Muscle of back (tissue), 11 donors: Measurements from ENCODE around the gene MPRIP. TPM values are rescaled to one million over a fixed set of nuclear protein-coding genes. Genes with fewer than 3 reads are reported as not detected.

ENCODE experiments used
- DNase-seq, 3 donors: peaks; one replicate each; pipeline versions ENCODE4 v3.0.0 to v3.0.0-alpha.2; 2013
- polyA plus RNA-seq, 10 donors: library from polyadenylated mRNA; unstranded; fragments of 120-200 nt; gene quantifications; one replicate each; pipeline ENCODE4 v1.2.1, GENCODE V29; 2013; ENCODE audit not compliant: insufficient read length in 10 of 10

MPRIP gene
- polyA plus RNA-seq, 10 donors = 155 to 217 (median 183) TPM

- DNase-seq = no peak
Measured at GRCh38 chr17:17064322-17064721, 22.1 kb downstream of the MPRIP start.

DNA sequence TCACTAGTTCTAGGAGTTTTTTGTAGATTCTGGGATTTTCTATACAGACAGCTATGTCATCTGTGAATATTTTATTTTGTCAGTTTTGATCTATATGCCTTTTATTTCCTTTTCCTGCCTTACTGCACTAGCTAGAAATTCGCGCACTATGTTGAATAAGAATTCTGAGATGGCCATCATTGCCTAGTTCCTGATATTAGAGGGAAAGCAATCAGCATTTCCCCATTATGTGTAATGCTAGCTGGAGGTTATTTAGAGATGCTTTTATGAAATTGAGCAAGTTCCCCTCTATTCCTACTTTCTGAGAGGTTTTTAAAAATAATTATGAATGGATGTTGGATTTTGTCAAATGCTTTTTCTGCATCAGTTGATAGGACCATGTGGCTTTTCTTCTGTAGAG, 23.8 kb downstream of the MPRIP start:
- no peak for DNase-seq

- DNase-seq = peak in 1 of 3 donors; percentile 58
Measured at GRCh38 chr17:17067257-17067656, 25.0 kb downstream of the MPRIP start.

DNA sequence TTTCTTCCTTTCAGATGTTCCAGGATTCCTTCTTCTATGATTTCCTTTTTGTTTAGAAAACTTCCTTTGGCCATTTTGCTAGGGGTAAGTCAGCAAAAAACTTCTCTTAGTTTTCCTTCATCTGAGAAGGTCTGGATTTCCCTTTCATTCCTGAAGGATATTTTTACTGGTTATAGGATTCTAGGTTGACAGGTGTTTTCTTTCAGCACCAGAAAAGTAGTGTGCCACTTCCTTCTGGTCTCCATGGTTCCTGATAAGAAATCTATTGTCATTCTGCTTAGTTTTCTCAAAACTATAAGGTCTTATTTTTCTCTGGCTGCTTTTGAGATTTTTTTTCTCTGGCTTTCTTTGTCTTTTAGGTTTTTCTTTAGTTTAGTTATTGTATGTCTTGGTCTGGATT, 27.6 kb downstream of the MPRIP start:
- no peak for DNase-seq

DNA sequence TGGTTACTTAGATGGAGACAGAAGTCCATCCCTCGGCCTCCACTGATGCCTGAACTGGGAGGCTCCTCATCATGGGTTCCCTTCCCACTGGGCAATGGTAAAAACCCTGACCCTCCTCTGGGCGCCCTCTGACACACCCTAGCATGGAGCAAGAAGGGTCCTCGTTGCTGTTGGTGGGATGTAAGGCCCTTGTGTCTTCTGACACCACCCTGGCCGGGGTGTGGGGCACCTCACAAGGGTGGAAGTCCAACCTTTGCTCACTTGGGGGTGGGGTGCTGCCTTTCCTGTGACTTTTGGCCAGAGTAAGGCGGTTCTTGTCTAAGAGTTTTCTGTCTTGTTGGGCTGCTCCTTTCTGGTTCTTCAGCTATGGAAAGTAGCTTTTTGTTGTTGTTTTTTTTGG, 28.7 kb downstream of the MPRIP start:
- DNase-seq = no peak

GRCh38 chr17:17071531-17072360, 29.5 kb downstream of the MPRIP start:
- DNase-seq = no peak

- no peak for DNase-seq
Measured at GRCh38 chr17:17072546-17072945, 30.3 kb downstream of the MPRIP start.

DNA sequence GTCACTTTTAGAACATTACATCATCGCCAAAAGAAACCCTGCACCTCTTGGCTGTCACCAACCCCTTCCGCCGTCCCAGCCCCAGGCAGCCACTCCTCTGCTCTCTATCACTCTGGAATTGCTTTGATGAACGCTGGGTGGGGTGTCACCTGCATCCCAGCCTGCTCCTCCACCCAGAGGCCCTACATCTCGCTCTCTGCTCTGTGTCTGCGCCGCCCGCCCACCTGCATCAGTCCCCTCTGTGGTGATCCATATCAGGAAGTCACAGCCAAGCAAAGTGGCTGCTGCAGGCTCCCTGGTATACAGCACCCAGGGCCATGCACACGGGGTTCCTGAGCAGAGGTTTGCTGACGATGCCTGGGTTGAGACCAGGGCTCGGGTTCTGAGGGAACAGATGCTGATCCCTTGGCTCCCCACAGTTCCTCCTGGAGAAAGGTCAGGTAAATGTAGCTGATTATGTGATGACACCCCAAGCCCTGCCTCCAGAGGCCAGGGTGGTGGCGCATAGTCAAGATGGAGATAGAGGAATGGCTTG, 30.8 kb downstream of the MPRIP start:
- DNase-seq = no peak

- peak in 1 of 3 donors; percentile 56 for DNase-seq
Measured at GRCh38 chr17:17073581-17074403, 31.5 kb downstream of the MPRIP start.

GRCh38 chr17:17075125-17075781, 33.0 kb downstream of the MPRIP start:
- DNase-seq = peak; percentile 61 to 90 (median 68)

- no peak for DNase-seq
Measured at GRCh38 chr17:17076066-17076465, 33.8 kb downstream of the MPRIP start.

- DNase-seq = no peak
Measured at GRCh38 chr17:17077101-17077500, 34.8 kb downstream of the MPRIP start.

DNA sequence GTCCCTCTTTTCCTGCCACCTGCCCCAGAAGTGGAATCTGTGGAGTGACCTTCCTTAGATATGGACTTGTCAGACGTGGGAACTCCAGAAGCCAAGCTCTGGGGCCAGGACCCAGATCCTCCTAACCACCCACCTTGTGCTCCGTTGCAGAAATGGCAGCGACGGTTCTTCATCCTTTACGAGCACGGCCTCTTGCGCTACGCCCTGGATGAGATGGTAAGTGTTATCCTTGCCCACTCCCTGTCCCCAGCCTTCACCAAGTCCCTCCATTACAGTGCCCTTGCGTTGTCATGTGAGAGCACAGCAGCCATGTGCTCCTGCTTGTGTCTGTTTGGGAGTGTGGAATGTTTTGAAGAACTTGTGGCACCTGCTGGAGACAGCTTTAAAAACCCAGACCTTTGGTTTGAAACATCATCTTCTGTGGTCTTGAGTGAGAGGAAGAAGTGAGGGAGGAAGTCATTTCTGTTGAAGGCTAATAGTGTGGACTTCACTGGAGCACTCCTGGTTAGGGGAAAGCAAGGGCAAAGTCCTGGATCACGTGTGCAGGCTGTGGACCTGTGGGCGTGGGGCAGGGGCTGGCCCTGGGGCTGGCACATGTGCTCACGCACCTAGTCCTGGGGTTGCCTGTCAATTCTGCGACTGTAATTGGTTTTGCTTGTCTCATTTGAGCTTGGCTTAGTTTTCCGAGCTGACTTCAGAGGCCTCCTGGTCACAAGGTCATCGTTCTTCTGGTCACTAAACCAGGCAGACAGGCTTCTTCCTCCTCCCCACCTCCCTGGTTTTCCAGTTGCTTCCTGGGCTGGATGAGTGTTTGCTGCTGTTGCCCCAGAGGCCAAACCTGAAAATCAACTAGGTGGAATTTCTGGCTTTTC, 35.8 kb downstream of the MPRIP start:
- no peak for DNase-seq

DNA sequence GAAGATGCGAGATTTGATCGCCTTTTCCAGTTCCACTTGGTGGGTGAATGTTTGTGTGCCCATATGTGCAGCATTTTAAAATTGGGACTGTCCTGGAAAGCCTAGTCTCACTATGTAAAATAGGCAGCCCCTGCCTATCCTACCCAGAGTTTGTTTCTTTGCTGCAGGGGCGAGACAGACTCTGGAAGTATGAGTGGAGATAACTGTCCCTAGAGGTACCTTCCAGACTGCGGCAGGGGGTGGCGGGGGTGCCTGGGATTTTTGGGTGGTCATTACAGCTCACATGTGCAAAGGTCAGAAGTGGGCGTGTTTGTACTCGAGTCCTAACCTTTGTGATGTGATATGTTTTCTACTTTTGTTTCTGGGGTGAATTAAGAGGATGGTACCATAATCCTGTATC, 36.6 kb downstream of the MPRIP start:
- DNase-seq = no peak

GRCh38 chr17:17079336-17079735, 37.1 kb downstream of the MPRIP start:
- no peak for DNase-seq

DNA sequence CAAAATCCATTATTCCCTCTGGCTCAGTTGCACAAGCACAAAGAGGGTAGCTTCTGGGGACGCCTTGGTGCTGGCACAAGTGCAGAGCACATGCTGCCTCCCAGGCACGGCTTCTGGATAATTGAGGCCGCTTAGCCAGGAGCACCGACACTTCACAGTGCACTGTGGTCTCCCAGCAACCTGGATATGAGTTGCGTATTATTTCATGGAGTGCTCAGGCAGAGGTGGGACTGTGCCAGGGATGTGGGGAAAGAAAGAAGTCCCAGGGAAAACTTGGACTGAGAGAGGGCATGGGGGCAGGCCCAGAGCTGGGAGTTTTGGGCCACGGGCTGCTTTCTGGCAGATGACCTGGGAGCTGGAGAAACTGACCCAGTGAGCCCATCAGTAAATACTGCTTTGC, 37.5 kb downstream of the MPRIP start:
- DNase-seq = no peak

- no peak for DNase-seq
Measured at GRCh38 chr17:17080181-17080631, 37.9 kb downstream of the MPRIP start.

- no peak for DNase-seq
Measured at GRCh38 chr17:17080781-17081180, 38.5 kb downstream of the MPRIP start.

DNA sequence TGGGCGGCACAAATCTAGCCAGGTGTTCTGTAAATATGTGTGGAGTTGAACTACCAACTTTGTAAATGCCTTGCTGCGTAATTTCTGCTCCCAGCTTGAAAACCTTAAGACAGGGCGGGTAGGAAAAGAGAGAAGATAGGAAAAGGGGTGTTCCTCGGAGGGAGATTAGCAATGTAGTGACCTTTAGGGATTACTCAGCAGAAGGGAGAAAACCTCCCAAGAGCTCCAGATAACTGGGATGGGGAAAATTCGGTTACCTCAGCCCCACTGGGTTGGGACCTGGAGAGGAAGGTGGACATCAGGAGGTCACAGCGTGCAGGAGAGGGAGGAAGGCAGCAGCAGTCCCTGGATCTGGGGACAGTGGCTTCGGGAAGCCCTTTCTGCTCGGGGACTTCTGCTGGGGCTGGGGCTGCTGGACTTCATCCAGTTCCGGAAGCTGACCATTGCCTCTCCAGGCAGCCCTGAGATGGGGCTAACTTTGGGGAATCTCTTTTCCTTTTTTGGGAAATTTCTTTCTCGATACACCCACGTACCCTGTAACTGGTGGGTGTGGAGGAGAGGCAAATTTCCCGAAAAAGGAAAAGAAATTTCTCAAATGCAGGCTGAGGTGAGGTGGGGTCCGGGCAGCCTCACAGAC, 39.2 kb downstream of the MPRIP start:
- DNase-seq = no peak

- no peak for DNase-seq
Measured at GRCh38 chr17:17082878-17083277, 40.6 kb downstream of the MPRIP start.
